Fibroblast of lung (primary cell): ENCODE measurements around the gene COL18A1. TPM values are rescaled to one million over a fixed set of nuclear protein-coding genes. Genes with fewer than 3 reads are reported as not detected.

Source experiments
- DNase-seq, 2 donors: peaks; one replicate each; pipeline versions ENCODE4 v3.0.0 to v3.0.0-alpha.2; 2010; ENCODE audit warnings: low read depth in 2 of 2
- H2AFZ ChIP-seq: 2 replicates; pipeline ENCODE4 v1.5.1; 2012; ENCODE audit warnings: low read length, control low read depth, inconsistent platforms
- H3K27ac ChIP-seq: 2 replicates; pipeline ENCODE4 v1.5.1; 2011; ENCODE audit warnings: low read length, control low read depth; ENCODE audit not compliant: insufficient read depth
- H3K27me3 ChIP-seq: 2 replicates; pipeline ENCODE4 v1.5.1; 2011; ENCODE audit warnings: mild to moderate bottlenecking, low read length; ENCODE audit not compliant: control insufficient read depth, insufficient read depth
- H3K36me3 ChIP-seq: 2 replicates; pipeline ENCODE4 v1.5.1; 2011; ENCODE audit warnings: low read length; ENCODE audit not compliant: control insufficient read depth, insufficient read depth
- H3K4me1 ChIP-seq: 2 replicates; pipeline ENCODE4 v1.5.1; 2011; ENCODE audit warnings: low read length; ENCODE audit not compliant: control insufficient read depth, insufficient read depth; ENCODE audit errors: extremely low read depth
- H3K4me2 ChIP-seq: 2 replicates; pipeline ENCODE4 v1.5.1; 2011; ENCODE audit warnings: low read length, control low read depth; ENCODE audit not compliant: insufficient read depth; ENCODE audit errors: extremely low read depth
- H3K4me3 ChIP-seq, 4 experiments: fragments of 200-600 bp in 1 of 4; sonication (generic) in 1 of 4; replicated peaks in 1 of 4; 2 replicates each; pipeline ENCODE4 v1.5.1; 2011 to 2016; ENCODE audit warnings: low read length in 4 of 4, low read depth in 3 of 4, mild to moderate bottlenecking in 3 of 4, control low read depth in 2 of 4, inconsistent platforms in 1 of 4, mixed read lengths in 1 of 4; ENCODE audit not compliant: insufficient read depth in 1 of 4; ENCODE audit errors: control extremely low read depth in 1 of 4
- H3K79me2 ChIP-seq: 2 replicates; pipeline ENCODE4 v1.5.1; 2012; ENCODE audit warnings: mild to moderate bottlenecking, low read length, inconsistent platforms; ENCODE audit not compliant: control insufficient read depth, insufficient read depth
- H3K9ac ChIP-seq: 2 replicates; pipeline ENCODE4 v1.5.1; 2011; ENCODE audit warnings: mild to moderate bottlenecking, low read length, control low read depth; ENCODE audit not compliant: insufficient read depth
- H3K9me3 ChIP-seq: 2 replicates; pipeline ENCODE4 v1.5.1; 2012; ENCODE audit warnings: low read depth, low read length; ENCODE audit not compliant: control insufficient read depth, insufficient read depth
- H4K20me1 ChIP-seq: 2 replicates; pipeline ENCODE4 v1.5.1; 2011; ENCODE audit warnings: low read length; ENCODE audit not compliant: control insufficient read depth, insufficient read depth; ENCODE audit errors: extremely low read depth
- CTCF ChIP-seq, 2 donors: IDR thresholded peaks in 1 of 2; conservative IDR thresholded peaks in 1 of 2; 1 replicate in 1 of 2; 2 replicates in 1 of 2; pipeline ENCODE4 v1.5.1; 2011 to 2012; ENCODE audit warnings: low read length in 2 of 2, control low read depth in 1 of 2, inconsistent platforms in 1 of 2, low read depth in 1 of 2, mild to moderate bottlenecking in 1 of 2
- EZH2 ChIP-seq: IDR thresholded peaks from 2 replicates; pipeline ENCODE4 v1.5.1; 2012; ENCODE audit warnings: low read length, control low read depth, mild to moderate bottlenecking; ENCODE audit errors: missing control alignments
- polyA plus RNA-seq, 2 donors: library from polyadenylated mRNA; depleted of rRNA in 1 of 2; stranded (reverse) in 1 of 2; unstranded in 1 of 2; fragments of >200 nt; gene quantifications; 2 replicates each; pipeline ENCODE4 v1.2.1, GENCODE V29; 2011 to 2012; ENCODE audit warnings: missing spikeins in 1 of 2
- total RNA-seq: library from RNA; depleted of rRNA; stranded (reverse); fragments of >200 nt; gene quantifications from 2 replicates; pipeline ENCODE4 v1.2.1, GENCODE V29; 2014

Gene COL18A1
- total and polyA plus RNA-seq, 2 donors (not counting 1 experiment from before 2014, with no cell fraction given) = 24.3 to 38.8 TPM

GRCh38 chr21:45373991-45374816 lies 30.8 kb upstream of the COL18A1 start:
- TF ChIP-seq EZH2 (no peak), CTCF (conservative IDR thresholded peaks at IDR 0.05 in 1 of 2, IDR thresholded peaks at IDR 0.05 in 1 of 2; ENCODE audit: low read depth in 1 of 2, low read length in 2 of 2) (no peak)
- Histone ChIP-seq H3K4me1 (peaks cover 2% of the 10 kb centered on the region), H3K4me3 (no peak overlapping the region), H2AFZ (no peak overlapping the region), H3K27ac (no peak overlapping the region), H3K9ac (no peak overlapping the region), H3K27me3 (no peaks in the 10 kb centered on the region), H3K9me3 (no peaks in the 10 kb centered on the region), H3K79me2 (no peaks in the 10 kb centered on the region), H4K20me1 (no peaks in the 10 kb centered on the region), H3K36me3 (no peaks in the 10 kb centered on the region), H3K4me2 (no peak overlapping the region)
- no peak for DNase-seq

- H3K27me3 ChIP-seq = no peaks in the 10 kb centered on the region
- TF ChIP-seq EZH2 = no peak
- no peak for TF ChIP-seq CTCF (conservative IDR thresholded peaks at IDR 0.05 in 1 of 2, IDR thresholded peaks at IDR 0.05 in 1 of 2; ENCODE audit: low read depth in 1 of 2, low read length in 2 of 2)
- H3K9ac ChIP-seq = no peak overlapping the region
Measured at GRCh38 chr21:45374826-45375455, 30.0 kb upstream of the COL18A1 start.

GRCh38 chr21:45376459-45377324 lies 28.3 kb upstream of the COL18A1 start:
- no peak overlapping the region for H3K9ac ChIP-seq
- H3K4me3 ChIP-seq = no peak overlapping the region
- H3K9me3 ChIP-seq = no peaks in the 10 kb centered on the region
- no peak overlapping the region for H3K4me2 ChIP-seq
- DNase-seq = no peak
- no peak overlapping the region for H2AFZ ChIP-seq
- H4K20me1 ChIP-seq = no peaks in the 10 kb centered on the region
- no peaks in the 10 kb centered on the region for H3K27me3 ChIP-seq
- H3K79me2 ChIP-seq = no peaks in the 10 kb centered on the region
- no peak overlapping the region for H3K27ac ChIP-seq
- TF ChIP-seq CTCF (conservative IDR thresholded peaks at IDR 0.05 in 1 of 2, IDR thresholded peaks at IDR 0.05 in 1 of 2; ENCODE audit: low read depth in 1 of 2, low read length in 2 of 2) (no peak), EZH2 (no peak)
- peaks cover 2% of the 10 kb centered on the region for H3K4me1 ChIP-seq
- no peaks in the 10 kb centered on the region for H3K36me3 ChIP-seq

More at GRCh38 chr21:45374826-45375455, 30.0 kb upstream of the COL18A1 start:
- Histone ChIP-seq H3K79me2 (no peaks in the 10 kb centered on the region), H3K4me3 (no peak overlapping the region), H3K9me3 (no peaks in the 10 kb centered on the region), H3K36me3 (no peaks in the 10 kb centered on the region), H3K4me1 (peaks cover 2% of the 10 kb centered on the region), H2AFZ (no peak overlapping the region), H3K4me2 (no peak overlapping the region), H3K27ac (no peak overlapping the region), H4K20me1 (no peaks in the 10 kb centered on the region)
- no peak for DNase-seq
